Heart left ventricle (tissue), 13 donors: ENCODE measurements around the gene KIF4A.

Experiments used
- POLR2A ChIP-seq, 2 donors: fragments of 450-650 bp; IDR thresholded peaks; one replicate each; pipeline ENCODE4 v1.6.1; 2017; ENCODE audit warnings: antibody characterized with exemption in 2 of 2, mild to moderate bottlenecking in 2 of 2, moderate library complexity in 2 of 2
- TF ChIP-seq, protein P1 (sequence below), 12 donors: fragments of 200-600 bp; sonication (generic) in 4 of 12; IDR thresholded peaks; one replicate each; pipeline versions ENCODE4 v1.5.0 to v1.8.0; 2018 to 2022; ENCODE audit warnings: antibody characterized with exemption in 12 of 12, mild to moderate bottlenecking in 5 of 12
- donor health status: ischemic (EF 13 %, LVEDD 7.1; RV severe dilation, severe dysfunction).
- donor health status: DM: no; HTN: yes; CAD: no.
- donor health status: DM: no; HTN: no; CAD: no.
- donor health status: ischemic (EF 25% LVEDD 6.9; RV normal size, moderate dysfunction).
- donor health status: ischemic (EF 25% LVEDD 5.7; RV mildly dilated, moderate dysfunction).
- donor health status: ischemic (EF 35%, LVEDD 5.7; RV mildly dilated, moderate dysfunction).
- donor health status: nonischemic (EF 11% LVEDD 7.7; RV severe dilation, severe dysfunction).
- donor health status: DM: yes; HTN: yes; CAD: no.
- donor health status: PGD.
- donor health status: ischemic (EF 29% LVEDD 5.4; RV normal size, mild dysfunction).
- donor health status: nonischemic (EF 23%, LVEDD 6.1; RV moderate dilation, normal function).

DNA sequence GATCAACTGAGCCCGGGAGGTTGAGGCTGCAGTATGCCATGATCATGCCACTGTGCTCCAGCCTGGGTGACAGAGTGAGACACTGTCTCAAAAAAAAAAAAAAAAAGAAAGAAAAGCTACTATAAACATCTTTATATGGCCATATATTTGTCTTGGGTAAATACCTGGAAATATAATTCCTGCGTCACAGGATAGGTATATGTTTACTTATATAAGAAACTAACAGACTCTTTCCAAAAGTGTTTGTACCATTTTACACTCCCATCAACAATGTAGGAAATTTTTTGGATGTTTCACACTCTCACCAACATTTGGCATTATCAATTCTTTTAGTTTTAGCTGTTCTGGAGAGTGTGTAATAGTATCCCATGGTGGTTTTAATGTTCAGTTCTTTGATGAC is 42.7 kb upstream of the KIF4A start:
- TF ChIP-seq POLR2A (IDR thresholded peaks at IDR 0.05) = no peak
- TF ChIP-seq, protein P1, sequence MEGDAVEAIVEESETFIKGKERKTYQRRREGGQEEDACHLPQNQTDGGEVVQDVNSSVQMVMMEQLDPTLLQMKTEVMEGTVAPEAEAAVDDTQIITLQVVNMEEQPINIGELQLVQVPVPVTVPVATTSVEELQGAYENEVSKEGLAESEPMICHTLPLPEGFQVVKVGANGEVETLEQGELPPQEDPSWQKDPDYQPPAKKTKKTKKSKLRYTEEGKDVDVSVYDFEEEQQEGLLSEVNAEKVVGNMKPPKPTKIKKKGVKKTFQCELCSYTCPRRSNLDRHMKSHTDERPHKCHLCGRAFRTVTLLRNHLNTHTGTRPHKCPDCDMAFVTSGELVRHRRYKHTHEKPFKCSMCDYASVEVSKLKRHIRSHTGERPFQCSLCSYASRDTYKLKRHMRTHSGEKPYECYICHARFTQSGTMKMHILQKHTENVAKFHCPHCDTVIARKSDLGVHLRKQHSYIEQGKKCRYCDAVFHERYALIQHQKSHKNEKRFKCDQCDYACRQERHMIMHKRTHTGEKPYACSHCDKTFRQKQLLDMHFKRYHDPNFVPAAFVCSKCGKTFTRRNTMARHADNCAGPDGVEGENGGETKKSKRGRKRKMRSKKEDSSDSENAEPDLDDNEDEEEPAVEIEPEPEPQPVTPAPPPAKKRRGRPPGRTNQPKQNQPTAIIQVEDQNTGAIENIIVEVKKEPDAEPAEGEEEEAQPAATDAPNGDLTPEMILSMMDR (IDR thresholded peaks at IDR 0.05) = no peak
